SK-N-MC (cell line): ENCODE data around the gene CXXC5.

Experiments used
- DNase-seq: peaks from one replicate; pipeline ENCODE4 v3.0.0-alpha.2; 2011; ENCODE audit warnings: low read depth, low spot score
- H3K27ac ChIP-seq: fragments of 200-600 bp; sonication (generic); 2 replicates; pipeline ENCODE4 v1.5.1; 2016; ENCODE audit warnings: mixed run types
- H3K36me3 ChIP-seq: fragments of 200-600 bp; sonication (generic); 2 replicates; pipeline ENCODE4 v1.6.1; 2017; ENCODE audit warnings: antibody characterized with exemption, low read length, mixed read lengths; ENCODE audit not compliant: insufficient read depth
- H3K4me3 ChIP-seq: fragments of 200-600 bp; sonication (generic); 2 replicates; pipeline ENCODE4 v1.5.1; 2016
- H3K9ac ChIP-seq: fragments of 200-600 bp; sonication (generic); 2 replicates; pipeline ENCODE4 v1.8.0; 2017; ENCODE audit warnings: mixed run types, mixed read lengths; ENCODE audit not compliant: insufficient read length
- H3K9me3 ChIP-seq: fragments of 200-600 bp; sonication (generic); 2 replicates; pipeline ENCODE4 v1.6.1; 2017; ENCODE audit warnings: low read depth, mild to moderate bottlenecking, antibody characterized with exemption, low read length, moderate library complexity, mixed read lengths
- EZH2 ChIP-seq: fragments of 200-600 bp; sonication (generic); IDR thresholded peaks from one replicate; pipeline ENCODE4 v1.6.1; 2017; ENCODE audit warnings: antibody characterized with exemption
- FOXP2 ChIP-seq: optimal IDR thresholded peaks from 2 replicates; pipeline ENCODE3; 2011; ENCODE audit warnings: mild to moderate bottlenecking, moderate library complexity; ENCODE audit not compliant: insufficient read depth; ENCODE audit errors: extremely low read length, control extremely low read depth
- POLR2AphosphoS5 ChIP-seq: IDR thresholded peaks from 2 replicates; pipeline ENCODE4 v1.6.1; 2012; ENCODE audit warnings: mild to moderate bottlenecking, low read depth, low read length, borderline replicate concordance

The CXXC5 gene

DNA sequence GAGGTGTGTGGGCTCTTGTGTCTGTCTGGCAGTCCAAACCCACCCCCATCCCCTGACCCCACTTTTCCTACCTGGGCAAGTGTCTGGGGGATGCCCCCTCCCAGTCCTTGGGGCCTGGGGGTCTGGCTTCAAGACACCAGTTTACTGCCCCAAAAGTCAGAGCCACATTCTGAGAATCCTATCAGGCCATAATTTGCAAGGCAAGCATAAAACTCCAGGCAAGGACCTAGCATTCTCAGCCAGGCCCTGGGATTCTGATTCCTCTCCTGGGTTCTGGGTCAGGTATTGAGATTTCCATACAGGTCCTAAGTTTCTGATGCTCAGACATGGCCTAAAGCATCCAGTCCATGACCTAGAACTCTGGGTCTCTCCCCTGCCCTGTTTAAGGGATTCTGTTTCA, 33.3 kb downstream of the CXXC5 start:
- Histone ChIP-seq H3K27ac (no peak overlapping the region), H3K4me3 (no peak overlapping the region), H3K9ac (no peak overlapping the region), H3K9me3 (no peaks in the 10 kb centered on the region), H3K36me3 (no peaks in the 10 kb centered on the region)
- no peak for DNase-seq
- TF ChIP-seq EZH2 (no peak), FOXP2 (no peak), POLR2AphosphoS5 (no peak)

DNA sequence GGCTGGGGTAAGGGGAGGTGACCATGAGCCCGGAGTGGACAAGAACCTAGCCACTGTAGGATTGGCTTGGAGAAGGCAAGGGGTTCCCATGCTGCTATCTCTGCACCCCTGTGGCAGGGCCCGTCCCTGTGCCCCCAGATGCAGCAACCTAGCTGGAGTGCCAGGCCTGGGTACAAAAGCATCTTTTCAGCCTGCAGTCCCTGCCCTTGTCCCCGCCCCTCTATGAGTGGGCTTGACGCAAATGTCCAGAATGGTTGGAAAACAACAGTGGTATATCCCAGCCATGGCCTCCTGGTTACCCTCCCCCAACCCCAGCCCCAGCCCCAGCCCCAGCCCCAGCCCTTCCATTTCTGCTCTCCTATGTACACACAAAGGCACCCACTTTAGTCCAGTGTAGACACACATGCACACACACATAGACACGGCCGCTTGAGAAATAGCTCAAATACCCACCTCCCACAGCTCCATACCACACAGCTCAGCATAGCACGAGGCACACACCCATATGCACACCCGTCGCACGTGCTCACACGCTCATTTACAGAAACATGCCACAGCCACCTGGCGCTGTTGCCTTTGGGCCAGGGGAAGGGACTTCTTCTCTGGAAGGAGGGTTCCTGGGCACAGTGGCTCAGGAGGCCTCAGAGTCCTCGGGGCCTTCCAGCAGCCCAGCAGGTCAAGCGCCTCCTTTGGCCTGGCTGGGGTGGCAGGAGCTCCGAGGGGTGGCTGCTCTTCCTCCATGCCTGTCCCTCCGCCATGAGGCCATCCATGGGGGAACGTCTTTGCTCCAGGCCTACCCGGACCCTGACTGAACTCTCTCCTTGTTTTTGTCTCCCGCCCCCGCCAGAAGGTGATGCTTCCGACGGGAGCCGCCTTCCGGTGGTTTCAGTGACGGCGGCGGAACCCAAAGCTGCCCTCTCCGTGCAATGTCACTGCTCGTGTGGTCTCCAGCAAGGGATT, 34.1 kb downstream of the CXXC5 start:
- Histone ChIP-seq H3K9me3 (no peaks in the 10 kb centered on the region), H3K36me3 (no peaks in the 10 kb centered on the region), H3K4me3 (no peak overlapping the region), H3K9ac (no peak overlapping the region), H3K27ac (peak overlapping the region; percentile 38)
- TF ChIP-seq EZH2, result no peak
- no peak for TF ChIP-seq POLR2AphosphoS5
- TF ChIP-seq FOXP2, result no peak
- DNase-seq, result no peak

DNA sequence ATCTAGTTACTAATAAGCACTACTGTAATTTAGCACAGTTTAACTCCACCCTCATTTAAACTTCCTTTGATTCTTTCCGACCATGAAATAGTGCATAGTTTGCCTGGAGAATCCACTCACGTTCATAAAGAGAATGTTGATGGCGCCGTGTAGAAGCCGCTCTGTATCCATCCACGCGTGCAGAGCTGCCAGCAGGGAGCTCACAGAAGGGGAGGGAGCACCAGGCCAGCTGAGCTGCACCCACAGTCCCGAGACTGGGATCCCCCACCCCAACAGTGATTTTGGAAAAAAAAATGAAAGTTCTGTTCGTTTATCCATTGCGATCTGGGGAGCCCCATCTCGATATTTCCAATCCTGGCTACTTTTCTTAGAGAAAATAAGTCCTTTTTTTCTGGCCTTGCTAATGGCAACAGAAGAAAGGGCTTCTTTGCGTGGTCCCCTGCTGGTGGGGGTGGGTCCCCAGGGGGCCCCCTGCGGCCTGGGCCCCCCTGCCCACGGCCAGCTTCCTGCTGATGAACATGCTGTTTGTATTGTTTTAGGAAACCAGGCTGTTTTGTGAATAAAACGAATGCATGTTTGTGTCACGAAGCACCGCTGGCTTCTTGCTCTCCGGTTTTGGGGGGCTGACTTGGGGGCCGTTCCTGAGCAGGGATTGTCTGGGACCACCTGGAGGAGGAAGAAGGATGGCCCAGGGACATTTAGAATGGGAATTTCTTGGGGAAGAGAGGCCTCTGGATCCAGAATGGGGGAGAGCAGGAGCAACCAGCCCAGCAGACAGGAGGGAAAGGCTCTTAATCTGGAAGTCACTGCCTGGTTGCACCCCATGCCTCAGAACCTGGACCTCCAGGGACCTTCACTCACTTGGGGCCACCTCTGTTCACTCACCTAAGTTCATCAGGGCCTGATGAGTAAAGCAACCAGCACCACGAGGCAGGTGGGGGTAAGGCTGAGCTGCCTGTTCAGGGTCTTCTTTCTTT, 35.4 kb downstream of the CXXC5 start:
- Histone ChIP-seq H3K9me3 (no peaks in the 10 kb centered on the region), H3K9ac (peak overlapping the region; percentile 37), H3K4me3 (no peak overlapping the region), H3K27ac (peak overlapping the region; percentile 38), H3K36me3 (no peaks in the 10 kb centered on the region)
- no peak for DNase-seq
- TF ChIP-seq EZH2 (no peak), POLR2AphosphoS5 (no peak), FOXP2 (no peak)

GRCh38 chr5:139684350-139684880, 36.3 kb downstream of the CXXC5 start:
- Histone ChIP-seq H3K4me3 (no peak overlapping the region), H3K27ac (no peak overlapping the region), H3K9ac (no peak overlapping the region), H3K36me3 (no peaks in the 10 kb centered on the region), H3K9me3 (no peaks in the 10 kb centered on the region)
- no peak for DNase-seq
- no peak for TF ChIP-seq POLR2AphosphoS5
- no peak for TF ChIP-seq EZH2
- TF ChIP-seq FOXP2, result no peak

GRCh38 chr5:139684881-139685749, 37.0 kb downstream of the CXXC5 start:
- H3K9me3 ChIP-seq, result no peaks in the 10 kb centered on the region
- TF ChIP-seq POLR2AphosphoS5, result no peak
- TF ChIP-seq EZH2, result no peak
- TF ChIP-seq FOXP2, result no peak
- H3K9ac ChIP-seq, result no peak overlapping the region
- no peak overlapping the region for H3K4me3 ChIP-seq
- H3K27ac ChIP-seq, result no peak overlapping the region
- DNase-seq, result no peak
- H3K36me3 ChIP-seq, result no peaks in the 10 kb centered on the region

DNA sequence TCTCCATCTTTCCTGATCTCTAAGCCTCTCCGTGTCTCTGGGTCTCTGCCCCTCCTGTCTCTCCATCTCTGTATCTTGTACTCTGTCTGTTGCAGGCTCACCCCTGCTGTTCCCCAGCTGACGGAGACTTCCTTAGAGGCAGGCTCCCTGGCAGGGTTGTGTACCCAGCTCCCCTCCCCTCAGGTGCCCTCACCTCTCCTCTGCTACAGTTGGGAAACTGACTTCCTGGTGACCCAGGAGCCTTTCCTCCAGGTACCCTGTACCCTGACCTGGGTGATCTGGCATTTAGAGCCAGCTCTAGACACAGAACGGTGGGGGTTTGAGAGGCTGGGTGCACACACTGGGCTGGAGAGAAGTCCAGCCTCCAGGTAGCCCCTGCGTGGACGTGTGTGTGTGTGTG, 37.7 kb downstream of the CXXC5 start:
- Histone ChIP-seq H3K9ac (no peak overlapping the region), H3K9me3 (no peaks in the 10 kb centered on the region), H3K27ac (no peak overlapping the region), H3K4me3 (no peak overlapping the region), H3K36me3 (no peaks in the 10 kb centered on the region)
- TF ChIP-seq EZH2 (no peak), POLR2AphosphoS5 (no peak), FOXP2 (no peak)
- no peak for DNase-seq

GRCh38 chr5:139686356-139686705, 38.2 kb downstream of the CXXC5 start:
- no peaks in the 10 kb centered on the region for H3K9me3 ChIP-seq
- no peak overlapping the region for H3K4me3 ChIP-seq
- no peak overlapping the region for H3K9ac ChIP-seq
- no peak for DNase-seq
- TF ChIP-seq FOXP2 (no peak), POLR2AphosphoS5 (no peak), EZH2 (no peak)
- H3K27ac ChIP-seq, result no peak overlapping the region
- no peaks in the 10 kb centered on the region for H3K36me3 ChIP-seq
